Measurements from ENCODE around the gene PSME3. TPM values are rescaled to one million over a fixed set of nuclear protein-coding genes. Genes with fewer than 3 reads are reported as not detected.
"Not testable (repeated sequence)": the region's sequence is repeated elsewhere in the genome, so short reads cannot be mapped to it uniquely, and the experiment has no call there.

The PSME3 gene
- total and polyA plus RNA-seq, 2 experiments from 2014 or later, result 86.4 to 99.5 TPM

DNA sequence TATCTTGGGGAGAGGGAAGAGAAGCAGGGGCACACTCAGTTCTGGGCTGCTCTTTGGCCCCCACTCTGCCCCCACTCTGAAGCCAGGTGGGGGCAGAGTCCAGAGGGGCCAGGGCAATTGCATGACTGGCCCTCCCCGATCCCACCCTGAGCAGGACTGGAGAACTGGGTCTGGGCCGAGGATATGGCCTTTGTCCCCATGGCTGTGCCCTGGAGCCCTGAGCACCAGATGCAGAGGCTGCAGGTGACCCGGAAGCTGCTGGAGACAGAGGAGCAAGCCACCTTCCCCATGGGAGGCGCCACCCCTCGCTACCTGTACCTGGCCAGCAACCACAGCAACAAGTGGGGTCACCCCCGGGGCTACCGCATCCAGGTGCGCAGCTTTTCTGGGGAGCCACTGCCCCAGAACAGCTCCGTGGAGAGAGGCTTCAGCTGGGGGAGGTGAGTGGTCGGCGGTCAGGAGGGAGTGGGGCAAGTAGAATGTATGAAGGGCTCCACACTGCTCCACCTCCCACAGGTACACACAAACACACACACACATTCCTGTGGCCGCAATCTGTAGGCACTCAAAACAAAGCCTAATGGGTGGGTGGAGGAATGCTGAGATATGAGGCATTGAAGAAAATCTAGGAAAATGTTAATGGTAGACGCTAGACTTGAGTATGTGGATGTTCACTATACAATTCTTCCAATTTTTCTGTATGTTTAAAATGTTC, 39.2 kb downstream of the PSME3 start:
- no peaks in the 10 kb centered on the region for H3K9me2 ChIP-seq (replicated peaks; ENCODE audit: insufficient read depth)
- H3K4me1 ChIP-seq (ENCODE audit: insufficient read depth), result no peaks in the 10 kb centered on the region
- TF ChIP-seq, protein P1, sequence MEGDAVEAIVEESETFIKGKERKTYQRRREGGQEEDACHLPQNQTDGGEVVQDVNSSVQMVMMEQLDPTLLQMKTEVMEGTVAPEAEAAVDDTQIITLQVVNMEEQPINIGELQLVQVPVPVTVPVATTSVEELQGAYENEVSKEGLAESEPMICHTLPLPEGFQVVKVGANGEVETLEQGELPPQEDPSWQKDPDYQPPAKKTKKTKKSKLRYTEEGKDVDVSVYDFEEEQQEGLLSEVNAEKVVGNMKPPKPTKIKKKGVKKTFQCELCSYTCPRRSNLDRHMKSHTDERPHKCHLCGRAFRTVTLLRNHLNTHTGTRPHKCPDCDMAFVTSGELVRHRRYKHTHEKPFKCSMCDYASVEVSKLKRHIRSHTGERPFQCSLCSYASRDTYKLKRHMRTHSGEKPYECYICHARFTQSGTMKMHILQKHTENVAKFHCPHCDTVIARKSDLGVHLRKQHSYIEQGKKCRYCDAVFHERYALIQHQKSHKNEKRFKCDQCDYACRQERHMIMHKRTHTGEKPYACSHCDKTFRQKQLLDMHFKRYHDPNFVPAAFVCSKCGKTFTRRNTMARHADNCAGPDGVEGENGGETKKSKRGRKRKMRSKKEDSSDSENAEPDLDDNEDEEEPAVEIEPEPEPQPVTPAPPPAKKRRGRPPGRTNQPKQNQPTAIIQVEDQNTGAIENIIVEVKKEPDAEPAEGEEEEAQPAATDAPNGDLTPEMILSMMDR (IDR thresholded peaks at IDR 0.05; ENCODE audit: poor library complexity), result no peak
- no peak for TF ChIP-seq EZH2phosphoT487 (IDR thresholded peaks at IDR 0.05; ENCODE audit: low read depth, severe bottlenecking, unreplicated experiment)
- no peak for TF ChIP-seq EZH2 (IDR thresholded peaks at IDR 0.05; ENCODE audit: borderline replicate concordance)
- no peaks in the 10 kb centered on the region for H3K9me3 ChIP-seq (ENCODE audit: low read depth)
- WGBS (ENCODE audit: low lambda C conversion rate, missing lambda C conversion rate), result 91% methylated on average over 13 of the region's 13 CpGs
- H4K20me1 ChIP-seq (ENCODE audit: insufficient read depth, poor library complexity, severe bottlenecking), result no peaks in the 10 kb centered on the region
- no peak overlapping the region for H2AFZ ChIP-seq
- H3K4me3 ChIP-seq, result no peak overlapping the region
- H3K27ac ChIP-seq, result no peak overlapping the region
- no peak overlapping the region for H3K4me2 ChIP-seq
- no peak for DNase-seq (ENCODE audit: low spot score)
- H3K36me3 ChIP-seq (replicated peaks; ENCODE audit: insufficient read depth, low read depth), result no peaks in the 10 kb centered on the region
- H3K79me2 ChIP-seq, result no peaks in the 10 kb centered on the region
- no peaks in the 10 kb centered on the region for H3K27me3 ChIP-seq

DNA sequence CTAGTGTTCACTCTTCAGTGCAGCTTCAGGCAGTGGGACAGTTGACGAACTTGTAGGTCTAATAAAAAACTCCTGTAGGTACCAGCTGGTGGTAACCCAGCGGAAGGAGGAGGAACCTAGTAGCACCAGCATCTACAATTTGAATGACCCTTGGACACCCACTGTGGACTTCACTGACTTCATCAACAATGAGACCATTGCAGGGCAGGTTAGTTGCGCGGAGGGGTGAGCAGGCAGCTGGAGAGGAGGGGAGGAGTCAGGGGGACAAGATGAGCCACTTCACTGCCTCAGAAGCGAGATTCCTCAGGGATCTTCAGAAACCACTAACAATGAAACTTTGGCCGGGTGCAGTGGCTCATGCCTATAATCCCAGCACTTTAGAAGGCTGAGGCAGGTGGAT, 40.1 kb downstream of the PSME3 start:
- WGBS (ENCODE audit: low lambda C conversion rate, missing lambda C conversion rate), result 89% methylated on average over 6 of the region's 6 CpGs
- Histone ChIP-seq H3K4me1 (ENCODE audit: insufficient read depth) (no peaks in the 10 kb centered on the region), H4K20me1 (ENCODE audit: insufficient read depth, poor library complexity, severe bottlenecking) (no peaks in the 10 kb centered on the region), H3K4me3 (no peak overlapping the region), H3K4me2 (no peak overlapping the region), H3K27ac (no peak overlapping the region), H3K36me3 (replicated peaks; ENCODE audit: insufficient read depth, low read depth) (no peaks in the 10 kb centered on the region), H3K27me3 (no peaks in the 10 kb centered on the region), H3K9me3 (ENCODE audit: low read depth) (no peaks in the 10 kb centered on the region), H2AFZ (no peak overlapping the region), H3K79me2 (no peaks in the 10 kb centered on the region), H3K9me2 (replicated peaks; ENCODE audit: insufficient read depth) (no peaks in the 10 kb centered on the region)
- DNase-seq (ENCODE audit: low spot score), result no peak
- TF ChIP-seq, protein P1 (IDR thresholded peaks at IDR 0.05; ENCODE audit: poor library complexity), result no peak
- TF ChIP-seq EZH2 (IDR thresholded peaks at IDR 0.05; ENCODE audit: borderline replicate concordance), result no peak
- TF ChIP-seq EZH2phosphoT487 (IDR thresholded peaks at IDR 0.05; ENCODE audit: low read depth, severe bottlenecking, unreplicated experiment), result no peak

DNA sequence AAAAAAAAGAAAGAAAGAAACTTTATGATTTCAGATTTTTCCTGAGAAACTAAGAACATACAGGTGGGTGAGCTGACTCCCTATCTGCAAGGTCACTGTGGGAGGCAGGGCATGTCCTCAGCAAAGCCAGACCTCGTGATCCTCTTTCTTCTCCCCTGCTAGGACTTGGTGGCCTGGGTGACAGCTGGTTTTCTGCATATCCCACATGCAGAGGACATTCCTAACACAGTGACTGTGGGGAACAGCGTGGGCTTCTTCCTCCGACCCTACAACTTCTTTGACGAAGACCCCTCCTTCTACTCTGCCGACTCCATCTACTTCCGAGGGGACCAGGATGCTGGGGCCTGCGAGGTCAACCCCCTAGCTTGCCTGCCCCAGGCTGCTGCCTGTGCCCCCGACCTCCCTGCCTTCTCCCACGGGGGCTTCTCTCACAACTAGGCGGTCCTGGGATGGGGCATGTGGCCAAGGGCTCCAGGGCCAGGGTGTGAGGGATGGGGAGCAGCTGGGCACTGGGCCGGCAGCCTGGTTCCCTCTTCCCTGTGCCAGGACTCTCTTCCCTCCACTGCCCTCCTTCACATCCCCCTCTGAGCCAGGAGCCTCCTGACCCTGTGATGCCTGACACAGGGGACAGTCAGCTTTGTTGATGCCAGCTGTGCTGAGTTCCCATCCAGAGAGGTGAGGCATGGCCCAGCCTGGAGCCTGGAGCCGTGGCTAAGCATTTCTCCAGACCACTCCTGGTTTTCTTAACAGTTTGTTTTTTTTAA, 40.9 kb downstream of the PSME3 start:
- H3K27me3 ChIP-seq; H3K4me3 ChIP-seq; H3K9me3 ChIP-seq (ENCODE audit: low read depth); H3K36me3 ChIP-seq (replicated peaks; ENCODE audit: insufficient read depth, low read depth); H3K27ac ChIP-seq; H3K4me1 ChIP-seq (ENCODE audit: insufficient read depth); H3K79me2 ChIP-seq; H3K9me2 ChIP-seq (replicated peaks; ENCODE audit: insufficient read depth); DNase-seq (ENCODE audit: low spot score); H2AFZ ChIP-seq; H3K4me2 ChIP-seq; H4K20me1 ChIP-seq (ENCODE audit: insufficient read depth, poor library complexity, severe bottlenecking): not testable (repeated sequence)
- 89% methylated on average over 6 of the region's 12 CpGs for WGBS (ENCODE audit: low lambda C conversion rate, missing lambda C conversion rate)

DNA sequence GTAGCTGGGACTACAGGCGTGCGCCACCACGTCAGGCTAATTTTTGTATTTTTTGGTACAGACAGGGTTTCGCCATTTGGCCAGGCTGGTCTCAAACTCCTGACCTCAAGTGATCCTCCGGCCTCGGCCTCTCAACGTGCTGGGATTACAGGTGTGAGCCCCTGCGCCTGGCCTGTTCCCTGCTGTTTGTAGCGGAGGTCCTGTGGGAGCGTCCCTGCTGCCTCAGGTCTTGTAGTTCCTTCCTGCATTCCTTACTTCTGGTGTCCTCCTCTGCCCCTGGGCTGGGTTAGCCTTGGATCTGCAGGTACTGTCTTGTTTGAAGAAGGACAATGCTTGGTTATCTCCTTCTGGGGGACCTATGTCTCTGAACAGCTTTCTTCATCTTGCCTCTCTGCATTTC, 43.8 kb downstream of the PSME3 start:
- Histone ChIP-seq H3K4me2 (no peak overlapping the region), H3K4me3 (no peak overlapping the region), H3K9me2 (replicated peaks; ENCODE audit: insufficient read depth) (no peaks in the 10 kb centered on the region), H4K20me1 (ENCODE audit: insufficient read depth, poor library complexity, severe bottlenecking) (no peaks in the 10 kb centered on the region), H3K27me3 (peaks cover 9% of the 10 kb centered on the region), H3K27ac (no peak overlapping the region), H2AFZ (no peak overlapping the region), H3K4me1 (ENCODE audit: insufficient read depth) (no peaks in the 10 kb centered on the region), H3K9me3 (ENCODE audit: low read depth) (no peaks in the 10 kb centered on the region), H3K36me3 (replicated peaks; ENCODE audit: insufficient read depth, low read depth) (no peaks in the 10 kb centered on the region), H3K79me2 (no peaks in the 10 kb centered on the region)
- TF ChIP-seq EZH2 (IDR thresholded peaks at IDR 0.05; ENCODE audit: borderline replicate concordance) (no peak), EZH2phosphoT487 (IDR thresholded peaks at IDR 0.05; ENCODE audit: low read depth, severe bottlenecking, unreplicated experiment) (no peak)
- TF ChIP-seq, protein P1 (IDR thresholded peaks at IDR 0.05; ENCODE audit: poor library complexity), result no peak
- WGBS (ENCODE audit: low lambda C conversion rate, missing lambda C conversion rate), result 90% methylated on average over 10 of the region's 10 CpGs
- no peak for DNase-seq (ENCODE audit: low spot score)
